CD8-positive, alpha-beta memory T cell (primary cell): ENCODE measurements around the gene CNDP2. TPM values are rescaled to one million over a fixed set of nuclear protein-coding genes. Genes with fewer than 3 reads are reported as not detected.

Experiments
- CTCF ChIA-PET: fragments of 350-600 bp; sonication (Branson Sonifier 250); formaldehyde crosslinking; loops from one replicate; lab custom pipeline; 2021; ENCODE audit warnings: antibody characterized with exemption; lab: Charles Lee
- POLR2A ChIA-PET: fragments of 350-600 bp; sonication (Branson Sonifier 250); formaldehyde crosslinking; loops from one replicate; lab custom pipeline; 2021; ENCODE audit warnings: antibody characterized with exemption; lab: Charles Lee
- DNase-seq, 5 donors: peaks; one replicate each; pipeline versions ENCODE4 v3.0.0 to v3.0.0-alpha.2; 2020 to 2022; ENCODE audit warnings: mixed read lengths in 1 of 5
- H3K27ac ChIP-seq: one replicate; pipeline ENCODE4 v1.7.0; 2013; ENCODE audit warnings: low read depth, mild to moderate bottlenecking, low read length, moderate library complexity
- H3K27me3 ChIP-seq: 2 replicates; pipeline ENCODE4 v1.7.0; 2013; ENCODE audit warnings: low read length, mild to moderate bottlenecking; ENCODE audit not compliant: insufficient read depth, poor library complexity, severe bottlenecking
- H3K36me3 ChIP-seq: 2 replicates; pipeline ENCODE4 v1.7.0; 2013; ENCODE audit warnings: mild to moderate bottlenecking, low read length, moderate library complexity; ENCODE audit not compliant: insufficient read depth
- H3K4me1 ChIP-seq: 2 replicates; pipeline ENCODE4 v1.7.0; 2013; ENCODE audit warnings: mild to moderate bottlenecking, low read length, moderate library complexity; ENCODE audit not compliant: insufficient read depth
- H3K4me3 ChIP-seq: 2 replicates; pipeline ENCODE4 v1.7.0; 2013; ENCODE audit warnings: mild to moderate bottlenecking, low read length
- H3K9me3 ChIP-seq: 2 replicates; pipeline ENCODE4 v1.7.0; 2013; ENCODE audit warnings: mild to moderate bottlenecking, low read length
- H3K27ac Mint-ChIP-seq, 8 donors: one replicate each; pipeline ENCODE4 v1.8.0; 2020 to 2021; ENCODE audit warnings: mixed read lengths in 8 of 8, mild to moderate bottlenecking in 6 of 8, inconsistent platforms in 3 of 8, moderate library complexity in 3 of 8
- H3K27me3 Mint-ChIP-seq, 2 donors: one replicate each; pipeline ENCODE4 v1.8.0; 2020 to 2021; ENCODE audit warnings: mixed read lengths in 2 of 2, mild to moderate bottlenecking in 1 of 2, moderate library complexity in 1 of 2
- H3K36me3 Mint-ChIP-seq, 3 donors: one replicate each; pipeline ENCODE4 v1.8.0; 2020 to 2021; ENCODE audit warnings: mixed read lengths in 3 of 3, inconsistent platforms in 1 of 3, mild to moderate bottlenecking in 1 of 3
- H3K4me1 Mint-ChIP-seq, 3 donors: one replicate each; pipeline ENCODE4 v1.8.0; 2020 to 2021; ENCODE audit warnings: mixed read lengths in 3 of 3, inconsistent platforms in 1 of 3, mild to moderate bottlenecking in 1 of 3
- H3K4me3 Mint-ChIP-seq, 7 donors: one replicate each; pipeline ENCODE4 v1.8.0; 2020 to 2021; ENCODE audit warnings: mixed read lengths in 7 of 7, mild to moderate bottlenecking in 6 of 7, moderate library complexity in 4 of 7, inconsistent platforms in 2 of 7
- H3K9me3 Mint-ChIP-seq, 5 donors: one replicate each; pipeline ENCODE4 v1.8.0; 2020 to 2022; ENCODE audit warnings: mixed read lengths in 5 of 5, mild to moderate bottlenecking in 3 of 5, moderate library complexity in 2 of 5, inconsistent platforms in 1 of 5
- polyA plus RNA-seq: library from polyadenylated mRNA; unstranded; fragments of 300-500 nt; fragmentation: Illumina TruSeq; gene quantifications from one replicate; pipeline ENCODE4 v1.2.3, GENCODE V29; 2021
- total RNA-seq, 2 experiments: library from RNA; stranded (reverse); gene quantifications; one replicate each; pipeline ENCODE4 v1.2.3, GENCODE V29; 2021

Gene CNDP2
- total and polyA plus RNA-seq, 3 experiments from 2014 or later = 121 to 213 (median 206) TPM

DNA sequence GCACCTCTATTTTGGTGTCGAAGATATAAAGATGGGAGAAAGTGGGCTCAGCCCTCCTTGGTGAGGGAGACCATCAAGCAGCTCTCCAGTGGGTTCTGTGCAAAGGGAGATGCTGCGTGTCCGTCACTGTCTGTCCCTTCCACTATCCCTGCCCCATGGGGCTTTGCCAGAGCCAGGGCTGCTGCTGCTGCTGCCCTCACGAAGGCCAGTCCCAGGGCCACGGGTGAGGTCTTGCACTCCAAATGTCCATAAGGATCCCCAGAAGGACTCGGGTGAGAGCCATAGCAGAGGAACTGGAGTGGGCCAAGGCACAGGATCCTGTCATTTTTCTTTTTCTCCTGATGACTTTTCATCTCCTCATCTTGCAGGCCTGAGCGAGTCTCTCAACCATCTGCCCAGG lies 35.3 kb upstream of the CNDP2 start:
- Mint-ChIP-seq H3K27ac (no peak overlapping the region), H3K27me3 (peaks cover 11 to 17% of the 10 kb centered on the region in 2 donors), H3K4me1 (peaks cover 4 to 20% (median 11%) of the 10 kb centered on the region in 3 donors), H3K9me3 (no peaks in the 10 kb centered on the region), H3K4me3 (no peak overlapping the region), H3K36me3 (no peaks in the 10 kb centered on the region)
- CTCF ChIA-PET = interaction anchor here (1.3 kb wide), 1 partner anchor 33 kb away, joined by 4 read pairs; no protein-coding TSS in a partner anchor
- no peaks in the 10 kb centered on the region for H3K4me1 ChIP-seq
- peaks cover 3% of the 10 kb centered on the region for H3K27me3 ChIP-seq
- no peak overlapping the region for H3K27ac ChIP-seq
- POLR2A ChIA-PET = no interaction called here
- DNase-seq = no peak
- no peak overlapping the region for H3K4me3 ChIP-seq
- H3K36me3 ChIP-seq = no peaks in the 10 kb centered on the region
- no peaks in the 10 kb centered on the region for H3K9me3 ChIP-seq

DNA sequence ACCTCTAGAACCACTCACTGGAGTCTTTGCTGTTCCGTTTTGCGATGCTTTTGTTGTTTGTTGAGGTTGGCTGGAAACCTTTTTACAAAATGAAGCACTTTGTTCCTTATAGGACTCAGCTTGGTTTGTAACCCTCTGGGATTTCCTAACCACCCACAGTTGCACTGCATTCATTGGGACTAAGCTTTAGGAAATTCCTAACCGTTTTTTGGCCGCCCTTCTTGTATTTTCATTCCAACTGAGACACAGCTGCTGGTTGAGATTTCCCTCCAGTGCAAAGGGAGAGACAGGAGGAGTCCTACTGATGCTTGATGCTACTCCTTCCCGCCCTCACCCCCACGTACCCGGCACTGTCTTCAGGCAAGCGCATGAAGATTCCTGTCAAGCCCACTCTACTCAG lies 32.9 kb upstream of the CNDP2 start:
- Histone ChIP-seq H3K27me3 (no peaks in the 10 kb centered on the region), H3K9me3 (no peaks in the 10 kb centered on the region), H3K4me1 (no peaks in the 10 kb centered on the region), H3K27ac (no peak overlapping the region), H3K36me3 (no peaks in the 10 kb centered on the region), H3K4me3 (no peak overlapping the region)
- H3K4me3 Mint-ChIP-seq = no peak overlapping the region
- H3K4me1 Mint-ChIP-seq = peaks cover 2 to 11% (median 2%) of the 10 kb centered on the region in 3 donors
- no peaks in the 10 kb centered on the region for H3K36me3 Mint-ChIP-seq
- DNase-seq = no peak
- ChIA-PET CTCF (interaction anchor here (1.3 kb wide), 1 partner anchor 110 kb away, joined by 6 read pairs; no protein-coding TSS in a partner anchor), POLR2A (no interaction called here)
- H3K27me3 Mint-ChIP-seq = peaks cover 3 to 7% of the 10 kb centered on the region in 2 donors
- H3K27ac Mint-ChIP-seq = no peak overlapping the region
- no peaks in the 10 kb centered on the region for H3K9me3 Mint-ChIP-seq

DNA sequence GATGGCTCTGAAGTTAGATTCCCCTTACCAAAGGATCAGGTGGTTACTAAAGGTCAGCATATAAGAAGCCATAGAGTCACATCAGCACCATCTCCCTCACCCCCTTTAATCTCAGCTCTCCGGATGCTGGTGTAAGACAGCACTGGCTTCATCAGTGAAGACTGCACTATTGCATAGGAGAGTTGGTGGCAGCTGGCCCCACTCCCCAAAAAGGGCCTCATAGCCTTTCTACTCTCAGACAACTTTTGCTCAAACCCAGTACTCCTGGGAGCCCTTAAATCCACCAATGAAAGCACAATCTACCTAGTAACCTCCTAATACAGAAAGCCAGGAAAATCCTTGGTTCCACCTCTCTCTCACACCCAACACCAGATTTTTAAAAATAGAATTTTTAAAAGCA lies 32.2 kb upstream of the CNDP2 start:
- no peaks in the 10 kb centered on the region for H3K27me3 ChIP-seq
- Mint-ChIP-seq H3K4me1 (peaks cover 0 to 6% (median 0%) of the 10 kb centered on the region in 3 donors), H3K27me3 (peaks cover 0 to 5% of the 10 kb centered on the region in 2 donors), H3K27ac (no peak overlapping the region), H3K9me3 (no peaks in the 10 kb centered on the region), H3K36me3 (no peaks in the 10 kb centered on the region), H3K4me3 (no peak overlapping the region)
- no peaks in the 10 kb centered on the region for H3K36me3 ChIP-seq
- H3K4me3 ChIP-seq = no peak overlapping the region
- no peak for DNase-seq
- ChIA-PET POLR2A (no interaction called here), CTCF (no interaction called here)
- no peaks in the 10 kb centered on the region for H3K4me1 ChIP-seq
- no peak overlapping the region for H3K27ac ChIP-seq
- no peaks in the 10 kb centered on the region for H3K9me3 ChIP-seq

DNA sequence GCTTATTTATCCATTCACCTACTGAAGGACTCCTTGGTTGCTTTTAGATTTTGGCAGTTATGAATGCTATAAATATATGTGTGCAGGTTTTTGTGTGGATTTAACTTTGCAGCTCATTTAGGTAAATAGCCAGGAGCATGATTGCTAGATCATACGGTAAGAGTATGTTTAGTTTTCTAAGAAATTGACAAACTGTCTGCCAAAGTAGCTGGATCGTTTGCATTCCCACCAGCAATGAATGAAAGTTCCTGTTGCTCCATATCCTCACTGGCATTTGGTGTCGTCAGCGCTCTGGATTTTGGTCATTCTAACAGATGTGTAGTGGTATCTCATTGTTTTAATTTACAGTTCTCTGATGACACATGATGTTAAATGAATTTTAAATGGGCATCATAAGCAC lies 30.4 kb upstream of the CNDP2 start:
- no peak for DNase-seq
- no peaks in the 10 kb centered on the region for H3K4me1 Mint-ChIP-seq
- H3K9me3 Mint-ChIP-seq = peaks cover 7 to 8% (median 8%) of the 10 kb centered on the region in 5 donors
- Histone ChIP-seq H3K4me1 (no peaks in the 10 kb centered on the region), H3K4me3 (no peak overlapping the region), H3K27ac (no peak overlapping the region), H3K36me3 (no peaks in the 10 kb centered on the region), H3K9me3 (no peaks in the 10 kb centered on the region), H3K27me3 (no peaks in the 10 kb centered on the region)
- H3K4me3 Mint-ChIP-seq = no peak overlapping the region
- CTCF ChIA-PET = no interaction called here
- POLR2A ChIA-PET = no interaction called here
- H3K27ac Mint-ChIP-seq = peak overlapping the region in 2 of 8 donors; percentile 2 to 33
- peaks cover 0 to 4% (median 0%) of the 10 kb centered on the region in 3 donors for H3K36me3 Mint-ChIP-seq
- H3K27me3 Mint-ChIP-seq = peaks cover 5 to 7% of the 10 kb centered on the region in 2 donors

DNA sequence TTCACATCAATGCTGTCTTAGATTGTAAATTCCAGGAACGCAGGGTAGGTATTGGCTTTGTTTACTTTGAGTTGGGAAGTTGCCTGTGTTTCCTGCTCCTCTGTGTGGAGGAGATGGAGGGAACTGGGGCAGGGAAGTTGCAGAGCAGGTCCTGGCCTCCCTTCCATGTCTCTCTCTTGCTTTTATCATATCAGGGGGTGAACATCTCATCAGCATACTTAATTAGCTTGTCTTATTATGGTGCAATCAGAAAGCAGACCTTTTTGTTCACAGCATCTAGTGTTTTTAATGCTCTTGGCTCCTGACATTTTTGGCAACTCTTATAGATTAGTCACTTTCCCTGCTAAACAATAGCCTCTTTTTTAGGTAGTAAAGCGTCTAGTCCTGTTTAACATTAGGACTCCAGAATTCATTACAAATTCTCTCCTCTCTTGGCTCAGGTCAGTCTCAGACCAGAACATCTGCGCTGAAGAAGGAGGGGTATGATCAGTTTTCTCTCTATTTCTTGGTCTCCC lies 27.6 kb upstream of the CNDP2 start:
- Histone ChIP-seq H3K27me3 (no peaks in the 10 kb centered on the region), H3K36me3 (no peaks in the 10 kb centered on the region), H3K4me1 (no peaks in the 10 kb centered on the region), H3K27ac (no peak overlapping the region), H3K9me3 (no peaks in the 10 kb centered on the region), H3K4me3 (no peak overlapping the region)
- Mint-ChIP-seq H3K27me3 (peaks cover 0 to 7% of the 10 kb centered on the region in 2 donors), H3K9me3 (peaks cover 7 to 8% (median 8%) of the 10 kb centered on the region in 5 donors), H3K27ac (no peak overlapping the region), H3K36me3 (peaks cover 0 to 4% (median 0%) of the 10 kb centered on the region in 3 donors), H3K4me3 (no peak overlapping the region), H3K4me1 (no peaks in the 10 kb centered on the region)
- ChIA-PET CTCF (no interaction called here), POLR2A (no interaction called here)
- DNase-seq = no peak

DNA sequence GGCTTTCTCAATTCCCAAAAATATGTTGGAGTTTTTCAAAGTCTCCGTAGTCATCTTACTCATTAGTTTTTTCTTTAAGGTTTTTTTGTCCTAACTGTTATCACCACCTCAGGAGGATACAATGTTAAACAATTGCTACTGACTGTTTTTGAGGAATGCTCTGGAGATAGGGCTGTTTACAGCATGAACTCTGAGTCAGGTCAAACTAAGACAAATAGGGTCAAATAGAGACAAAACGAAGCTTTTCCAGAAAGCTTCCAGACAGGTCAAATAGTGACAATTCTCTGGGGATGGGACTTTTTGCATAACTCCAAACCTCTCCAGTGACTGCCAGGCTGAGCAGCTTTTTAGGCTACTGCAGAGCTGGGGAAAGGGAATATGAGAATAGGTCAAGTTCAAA lies 23.9 kb upstream of the CNDP2 start:
- Histone ChIP-seq H3K27ac (no peak overlapping the region), H3K27me3 (no peaks in the 10 kb centered on the region), H3K36me3 (no peaks in the 10 kb centered on the region), H3K4me3 (no peak overlapping the region), H3K9me3 (no peaks in the 10 kb centered on the region), H3K4me1 (no peaks in the 10 kb centered on the region)
- no peak for DNase-seq
- Mint-ChIP-seq H3K4me3 (no peak overlapping the region), H3K4me1 (no peaks in the 10 kb centered on the region), H3K36me3 (peaks cover 0 to 4% (median 0%) of the 10 kb centered on the region in 3 donors), H3K27ac (no peak overlapping the region), H3K27me3 (peaks cover 8 to 14% of the 10 kb centered on the region in 2 donors), H3K9me3 (peaks cover 7 to 8% (median 8%) of the 10 kb centered on the region in 5 donors)
- POLR2A ChIA-PET = no interaction called here
- CTCF ChIA-PET = no interaction called here

DNA sequence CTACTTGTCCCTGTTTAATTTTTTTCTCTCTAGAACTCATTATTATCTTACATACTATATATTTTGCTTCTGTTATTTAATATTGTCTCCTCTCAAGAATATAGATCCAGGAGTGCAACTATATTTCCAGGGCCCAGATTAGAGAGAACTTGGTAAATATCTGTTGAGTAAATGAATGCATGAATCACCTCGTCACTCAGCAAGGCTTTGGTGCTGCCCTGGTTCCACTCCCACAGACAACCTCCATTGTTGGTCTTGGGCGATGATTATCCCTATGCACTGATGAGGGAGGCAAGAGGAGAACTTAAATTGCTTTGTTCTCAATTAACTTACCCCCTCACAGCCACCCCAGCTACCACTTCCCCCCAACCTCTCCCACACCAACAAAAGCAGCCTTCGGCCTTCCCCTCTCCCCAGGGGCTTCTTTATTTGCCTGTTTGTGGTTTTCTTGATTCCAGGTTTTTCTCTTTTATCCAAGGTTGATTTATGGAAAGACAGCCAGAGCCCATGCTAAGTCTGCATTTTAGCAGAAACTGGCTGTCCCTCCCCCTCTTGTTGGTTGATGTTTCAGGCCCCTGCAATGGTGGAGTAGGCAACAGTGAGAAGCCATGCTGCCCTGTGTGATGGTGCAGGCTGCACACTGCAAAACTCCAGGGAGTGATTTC lies 22.1 kb upstream of the CNDP2 start:
- Histone ChIP-seq H3K4me3 (no peak overlapping the region), H3K9me3 (no peaks in the 10 kb centered on the region), H3K27ac (no peak overlapping the region), H3K27me3 (no peaks in the 10 kb centered on the region), H3K36me3 (no peaks in the 10 kb centered on the region), H3K4me1 (no peaks in the 10 kb centered on the region)
- H3K9me3 Mint-ChIP-seq = peaks cover 7 to 8% (median 8%) of the 10 kb centered on the region in 5 donors
- H3K27ac Mint-ChIP-seq = no peak overlapping the region
- H3K27me3 Mint-ChIP-seq = peaks cover 16 to 22% of the 10 kb centered on the region in 2 donors
- H3K4me3 Mint-ChIP-seq = no peak overlapping the region
- peaks cover 0 to 4% (median 0%) of the 10 kb centered on the region in 3 donors for H3K36me3 Mint-ChIP-seq
- POLR2A ChIA-PET = no interaction called here
- H3K4me1 Mint-ChIP-seq = no peaks in the 10 kb centered on the region
- CTCF ChIA-PET = no interaction called here
- DNase-seq = no peak

DNA sequence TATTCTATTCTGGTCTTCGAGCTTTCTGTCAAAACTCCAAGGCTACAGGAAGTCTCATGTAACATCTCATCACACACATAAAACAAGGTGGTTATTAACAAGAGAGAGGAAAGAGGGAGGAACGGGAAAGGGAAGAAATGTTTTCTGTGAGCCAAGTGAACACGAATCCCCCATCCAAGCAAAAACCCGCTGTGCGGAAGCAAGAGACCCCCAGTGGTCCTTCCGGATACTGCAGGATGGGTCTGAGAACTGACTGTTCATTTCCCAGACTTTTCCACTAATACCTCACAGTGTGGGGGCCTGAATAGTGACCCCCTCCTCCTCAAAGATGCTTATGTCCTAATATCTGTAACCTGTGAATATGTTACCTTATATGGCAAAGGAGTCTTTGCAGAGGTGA lies 20.0 kb upstream of the CNDP2 start:
- Mint-ChIP-seq H3K27me3 (peaks cover 22 to 26% of the 10 kb centered on the region in 2 donors), H3K9me3 (no peaks in the 10 kb centered on the region), H3K27ac (no peak overlapping the region), H3K36me3 (no peaks in the 10 kb centered on the region), H3K4me1 (no peaks in the 10 kb centered on the region), H3K4me3 (no peak overlapping the region)
- Histone ChIP-seq H3K9me3 (no peaks in the 10 kb centered on the region), H3K36me3 (no peaks in the 10 kb centered on the region), H3K27ac (no peak overlapping the region), H3K4me1 (no peaks in the 10 kb centered on the region), H3K4me3 (no peak overlapping the region), H3K27me3 (no peaks in the 10 kb centered on the region)
- ChIA-PET CTCF (no interaction called here), POLR2A (no interaction called here)
- DNase-seq = no peak
